Right hindlimb (tissue), 1 donor: ENCODE measurements around the gene NME1.
"Not testable (repeated sequence)": the region's sequence is repeated elsewhere in the genome, so short reads cannot be mapped to it uniquely, and the experiment has no call there.

Source experiments
- DNase-seq: peaks from one replicate; pipeline ENCODE4 v3.0.0-alpha.2; 2018

The NME1 gene

DNA sequence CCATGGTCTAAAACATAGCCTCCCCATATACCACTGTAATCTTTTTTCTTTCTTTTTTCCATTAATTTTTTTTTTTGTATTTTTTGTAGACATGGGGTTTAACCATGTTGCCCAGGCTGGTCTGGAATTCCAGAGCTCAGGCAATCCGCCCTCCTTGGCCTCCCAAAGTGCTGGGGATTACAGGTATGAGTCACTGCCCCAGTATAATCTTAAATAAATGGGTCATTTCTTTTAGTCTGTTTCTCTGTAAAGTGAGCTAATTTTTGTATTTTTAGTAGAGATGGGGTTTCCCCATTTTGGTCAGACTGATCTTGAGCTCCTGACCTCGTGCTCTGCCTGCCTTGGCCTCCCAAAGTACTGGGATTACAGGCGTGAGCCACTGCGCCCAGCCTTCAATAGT lies 5.7 kb upstream of the NME1 start:
- no peak for DNase-seq

DNA sequence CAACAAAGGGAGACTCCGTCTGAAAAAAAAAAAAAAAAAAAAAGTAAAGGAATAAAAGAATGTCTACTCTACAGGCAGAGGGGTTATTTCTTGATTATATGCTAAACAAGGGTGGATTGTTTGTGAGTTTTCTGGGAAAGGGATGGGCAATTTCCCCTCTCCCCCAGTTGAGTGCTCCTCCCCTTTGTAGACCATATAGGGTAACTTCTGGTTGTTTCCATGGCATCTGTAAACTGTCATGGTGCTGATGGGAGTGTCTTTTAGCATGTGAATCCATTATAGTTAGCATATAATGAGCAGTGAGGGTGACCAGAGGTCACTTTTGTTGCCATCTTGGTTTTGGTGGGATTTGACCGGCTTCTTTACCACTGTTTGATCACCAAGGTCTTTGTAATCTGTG lies 4.2 kb upstream of the NME1 start:
- no peak for DNase-seq

DNA sequence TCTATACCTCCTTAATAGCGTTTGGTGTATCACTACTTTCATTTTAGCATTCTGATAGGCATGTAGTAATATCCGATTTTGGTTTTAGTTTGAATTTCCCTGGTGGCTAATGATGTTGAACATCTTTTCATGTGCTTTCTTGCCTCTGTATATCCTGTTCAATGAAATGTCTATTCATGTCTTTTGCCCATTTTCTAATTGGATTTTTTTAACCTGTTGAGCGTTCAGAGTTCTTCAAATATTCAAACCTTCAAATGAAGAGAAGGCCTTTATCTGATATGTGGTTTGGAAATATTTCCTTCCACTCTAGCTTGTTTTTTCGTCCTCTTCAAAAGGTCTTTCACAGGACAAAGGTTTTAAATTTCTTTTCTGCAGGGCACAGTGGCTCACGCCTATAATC lies 2.4 kb upstream of the NME1 start:
- DNase-seq, result no peak

DNA sequence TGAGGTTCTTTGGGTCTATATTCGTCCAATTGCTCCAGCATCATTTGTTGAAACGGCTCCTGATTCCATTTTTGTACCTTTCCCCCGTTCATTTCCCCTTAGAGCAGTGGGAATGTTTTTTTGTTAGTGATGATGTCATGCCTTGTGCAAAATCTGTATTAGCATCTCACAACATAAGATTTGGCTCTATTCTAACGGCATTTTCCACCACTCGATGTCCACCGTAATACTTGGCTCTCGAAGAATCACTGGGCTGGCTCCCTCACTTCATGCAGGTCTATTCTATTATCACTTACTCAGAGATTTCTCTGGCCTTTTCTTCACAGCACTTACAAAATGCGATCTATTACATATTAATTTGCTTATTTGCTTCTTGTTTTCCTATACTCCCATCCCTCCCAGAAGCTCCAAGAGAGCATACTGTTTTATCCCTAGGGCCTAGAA lies 571 bp upstream of the NME1 start:
- DNase-seq, result no peak

DNA sequence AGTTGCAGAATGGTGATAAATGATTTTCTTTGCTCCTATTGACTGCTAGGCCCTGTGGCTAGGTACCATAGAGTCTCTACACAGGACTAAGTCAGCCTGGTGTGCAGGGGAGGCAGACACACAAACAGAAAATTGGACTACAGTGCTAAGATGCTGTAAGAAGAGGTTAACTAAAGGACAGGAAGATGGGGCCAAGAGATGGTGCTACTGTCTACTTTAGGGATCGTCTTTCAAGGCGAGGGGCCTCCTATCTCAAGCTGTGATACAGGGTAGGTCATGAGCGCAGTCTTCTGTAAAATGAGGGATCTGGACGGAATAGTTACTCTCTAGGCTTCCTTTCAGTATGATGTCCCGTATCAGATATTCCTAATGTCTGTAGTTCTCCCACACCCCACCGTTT lies 817 bp downstream of the NME1 start:
- no peak for DNase-seq

DNA sequence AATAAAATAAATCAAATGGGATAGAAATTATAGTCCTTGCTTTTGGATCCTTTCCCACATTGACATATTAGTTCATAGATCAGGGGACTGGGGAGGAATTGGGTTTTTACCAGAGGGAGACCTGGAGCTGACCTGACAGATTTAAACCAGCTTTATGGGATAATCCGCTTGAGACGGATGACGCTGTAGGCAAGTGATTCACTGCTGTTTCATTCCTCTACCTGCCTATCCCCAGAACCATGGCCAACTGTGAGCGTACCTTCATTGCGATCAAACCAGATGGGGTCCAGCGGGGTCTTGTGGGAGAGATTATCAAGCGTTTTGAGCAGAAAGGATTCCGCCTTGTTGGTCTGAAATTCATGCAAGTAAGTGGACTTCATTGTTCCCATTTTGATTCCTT lies 2.1 kb downstream of the NME1 start:
- DNase-seq, result no peak

DNA sequence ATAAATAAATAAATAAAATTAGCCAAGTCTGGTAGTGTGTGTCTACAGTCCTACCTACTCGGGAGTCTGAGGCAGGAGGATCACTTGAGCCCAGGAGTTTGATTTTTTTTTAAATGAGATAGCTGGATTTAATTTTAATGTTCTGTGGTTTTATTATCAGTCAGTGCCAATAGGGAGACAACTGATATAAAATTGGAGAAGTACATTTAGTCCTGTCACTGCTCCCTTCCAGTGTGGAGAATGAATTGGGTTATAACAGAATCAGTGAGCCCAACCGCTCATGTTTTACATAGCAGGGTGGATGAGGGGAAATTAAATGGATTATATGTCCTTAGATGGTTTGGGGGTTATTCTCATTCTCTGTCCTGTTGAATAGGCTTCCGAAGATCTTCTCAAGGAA lies 6.2 kb downstream of the NME1 start:
- no peak for DNase-seq

DNA sequence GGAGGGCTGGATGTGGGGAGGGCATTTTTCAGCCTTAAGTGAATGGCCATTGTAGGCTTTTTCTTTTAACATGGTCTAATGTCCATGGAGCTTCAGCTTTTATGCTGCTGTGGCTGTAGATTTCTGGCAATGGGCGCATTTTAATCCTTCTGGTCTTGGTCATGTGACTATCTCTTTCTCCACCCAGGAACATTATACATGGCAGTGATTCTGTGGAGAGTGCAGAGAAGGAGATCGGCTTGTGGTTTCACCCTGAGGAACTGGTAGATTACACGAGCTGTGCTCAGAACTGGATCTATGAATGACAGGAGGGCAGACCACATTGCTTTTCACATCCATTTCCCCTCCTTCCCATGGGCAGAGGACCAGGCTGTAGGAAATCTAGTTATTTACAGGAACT lies 8.2 kb downstream of the NME1 start:
- DNase-seq, result no peak

DNA sequence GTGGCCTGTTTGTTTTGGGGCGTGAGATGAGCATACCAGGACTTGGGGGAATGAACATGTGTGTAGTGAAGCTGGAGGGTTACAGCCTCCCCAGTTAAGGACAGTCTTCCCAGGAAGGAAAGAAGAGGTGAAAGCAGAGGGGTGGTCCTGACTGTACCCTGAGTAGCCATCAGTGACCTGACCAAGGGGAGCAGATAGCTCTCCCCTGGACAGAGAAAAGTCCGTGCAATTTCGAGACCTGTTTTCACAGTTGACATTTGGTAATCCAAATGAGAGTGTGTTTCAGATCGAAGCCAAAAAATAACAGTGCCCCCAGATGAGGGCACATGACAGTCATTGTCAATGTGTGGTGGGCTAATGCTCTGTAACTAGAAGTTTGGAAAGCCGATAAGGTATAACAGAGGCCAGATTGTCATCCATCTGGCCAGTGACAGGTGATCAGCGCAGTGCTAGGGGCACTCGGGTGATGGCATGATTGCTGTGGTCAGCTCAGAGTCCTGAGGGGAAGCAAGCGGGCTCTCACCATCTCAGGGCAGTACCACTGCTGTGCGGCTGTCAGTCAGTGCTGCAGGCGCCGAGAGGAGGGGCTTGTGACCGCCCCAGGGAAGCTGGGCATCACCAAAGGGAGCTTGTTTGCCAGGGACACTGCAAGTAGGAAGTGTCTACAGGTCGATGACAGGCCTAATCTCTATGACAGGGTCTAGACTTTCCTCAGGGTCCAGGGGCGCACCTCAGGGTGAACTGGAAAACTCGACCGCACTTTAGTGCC lies 11.7 kb downstream of the NME1 start:
- peak; percentile 38 for DNase-seq

DNA sequence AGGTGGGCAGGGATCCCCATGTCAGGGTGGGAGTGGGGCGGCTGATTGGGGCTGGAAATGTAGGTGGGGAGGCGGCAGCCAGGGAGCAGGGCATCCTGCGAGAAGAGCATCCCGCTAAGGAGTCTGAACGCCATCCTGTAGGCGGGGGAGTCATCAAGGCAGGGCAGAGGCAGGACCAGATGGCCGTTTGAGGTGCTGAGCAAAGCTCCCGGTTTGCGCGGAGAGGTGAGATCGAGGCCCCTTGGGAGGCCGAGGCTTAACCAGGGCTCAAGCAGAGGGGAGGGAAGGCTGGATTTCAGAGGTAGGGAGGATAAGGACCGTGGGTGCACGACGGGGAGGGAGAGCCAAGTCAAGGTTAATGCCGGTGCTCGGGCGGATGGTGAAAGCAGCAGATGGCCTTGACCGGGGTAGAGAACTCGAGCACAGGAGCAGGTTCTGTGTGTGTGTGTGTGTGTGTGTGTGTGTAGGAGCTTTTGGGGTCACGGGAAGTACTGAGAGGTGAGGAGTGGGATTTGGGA lies 12.4 kb downstream of the NME1 start:
- no peak for DNase-seq

DNA sequence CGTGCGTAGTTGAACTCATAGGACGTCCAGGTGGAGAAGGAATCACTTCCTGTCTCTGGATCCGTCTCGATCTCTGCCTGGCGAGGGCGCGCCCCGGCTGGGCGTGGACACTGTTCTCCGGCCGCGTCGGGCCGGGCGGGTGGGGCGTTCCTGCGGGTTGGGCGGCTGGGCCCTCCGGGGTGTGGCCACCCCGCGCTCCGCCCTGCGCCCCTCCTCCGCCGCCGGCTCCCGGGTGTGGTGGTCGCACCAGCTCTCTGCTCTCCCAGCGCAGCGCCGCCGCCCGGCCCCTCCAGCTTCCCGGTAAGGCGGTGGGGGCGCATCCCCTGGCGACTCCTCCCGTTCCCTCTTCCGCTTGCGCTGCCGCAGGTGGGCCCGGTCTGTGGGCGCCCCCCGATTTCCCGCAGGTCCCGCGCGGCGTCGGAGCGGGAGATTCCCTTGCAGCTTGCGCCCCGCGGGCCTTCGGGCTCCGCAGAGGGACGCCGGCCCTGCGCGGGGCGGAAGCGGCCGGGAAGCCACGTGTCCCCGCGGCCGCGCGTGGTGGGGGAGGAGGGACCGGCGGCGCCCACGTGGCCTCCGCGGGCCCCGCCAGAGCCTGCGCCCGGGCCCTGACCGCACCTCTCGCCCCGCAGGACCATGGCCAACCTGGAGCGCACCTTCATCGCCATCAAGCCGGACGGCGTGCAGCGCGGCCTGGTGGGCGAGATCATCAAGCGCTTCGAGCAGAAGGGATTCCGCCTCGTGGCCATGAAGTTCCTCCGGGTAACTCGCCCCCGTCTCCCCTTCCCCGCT lies 13.0 kb downstream of the NME1 start, which contains the start of gene NME2:
TSS of gene NME2 (plus strand) at position 214 of the 789 bp plus-strand sequence. CDS start at position 634, 420 bp downstream.
- peak; percentile 95 for DNase-seq

DNA sequence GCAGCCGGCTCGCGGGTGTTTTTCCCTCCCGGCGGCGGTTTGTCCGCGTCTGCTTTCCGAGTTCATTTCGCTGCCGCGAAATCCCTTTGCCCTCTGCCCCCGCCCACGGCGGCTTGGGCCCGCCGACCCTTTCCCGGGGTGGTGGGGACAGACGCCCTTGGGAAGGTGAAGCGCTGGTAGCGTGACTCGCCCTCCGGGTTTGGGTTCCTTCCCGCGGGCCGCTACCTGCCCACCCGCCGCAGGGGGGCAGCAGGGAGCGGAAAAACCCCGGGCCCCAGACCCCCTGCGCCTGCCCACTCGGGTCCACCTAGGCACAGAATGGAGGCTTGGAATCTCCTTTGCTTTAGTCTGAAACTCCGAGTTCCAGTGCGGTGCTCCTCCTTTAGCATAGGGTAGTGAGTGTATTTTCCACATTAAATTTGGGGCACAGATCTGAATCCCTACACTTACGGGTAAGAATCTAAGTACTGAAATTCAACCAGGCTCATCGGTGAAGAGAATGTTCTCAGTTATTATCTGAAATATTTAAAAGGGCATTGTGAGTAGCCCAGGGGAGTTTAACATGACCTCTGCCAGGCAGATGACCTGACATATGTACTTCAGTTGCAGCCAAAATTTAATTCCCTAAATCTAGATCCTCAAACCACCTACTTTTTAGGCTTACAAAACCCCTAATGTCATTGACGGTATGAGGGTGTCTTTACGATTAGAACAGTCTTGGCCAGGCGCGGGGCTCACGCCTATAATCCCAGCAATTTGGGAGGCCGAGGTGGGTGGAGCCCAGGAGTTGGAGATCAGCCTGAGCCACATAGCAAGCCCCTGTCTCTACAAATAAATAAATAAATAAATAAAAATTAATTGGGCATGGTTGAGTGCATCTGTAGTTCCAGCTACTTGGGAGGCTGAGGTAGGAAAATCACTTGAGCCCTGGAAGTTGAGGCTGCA lies 13.9 kb downstream of the NME1 start:
- peak; percentile 71 for DNase-seq

DNA sequence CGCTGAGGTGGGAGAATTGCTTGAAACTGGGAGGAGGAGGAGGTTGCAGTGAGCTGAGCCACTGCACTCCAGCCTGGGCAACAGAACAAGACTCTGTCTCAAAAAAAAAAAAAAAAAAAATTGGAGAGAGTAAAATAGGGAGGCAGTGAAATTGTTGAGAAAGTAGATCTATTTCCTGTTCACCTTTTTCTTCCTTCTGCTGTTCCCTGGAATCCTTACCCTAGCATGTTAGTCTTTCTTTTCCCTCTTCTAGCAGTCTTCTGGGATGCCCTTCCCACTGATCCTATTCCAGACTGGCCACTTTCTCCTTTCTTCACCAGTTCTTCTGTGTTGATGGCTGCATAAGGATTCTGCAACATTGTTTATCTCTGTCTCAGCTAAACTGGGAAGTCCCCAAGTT lies 16.0 kb downstream of the NME1 start:
- DNase-seq, result no peak

DNA sequence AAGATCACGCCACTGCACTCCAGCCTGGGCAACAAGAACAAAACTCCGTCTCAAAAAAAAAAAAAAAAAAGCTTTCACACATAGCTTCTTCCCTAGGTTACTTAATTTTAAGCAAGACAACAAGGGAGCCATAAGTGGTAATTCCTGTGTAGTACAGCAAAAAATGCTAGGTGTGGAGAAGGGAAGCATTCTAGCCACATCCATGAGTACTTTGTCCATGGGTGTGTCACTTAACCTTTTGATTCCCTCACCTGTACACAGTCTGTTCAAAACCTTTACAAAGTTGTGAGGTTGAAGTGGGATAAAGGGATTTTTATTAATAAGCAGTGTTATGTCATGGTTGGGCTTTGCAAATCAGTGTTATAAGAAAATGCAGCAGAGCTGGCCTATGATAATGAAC lies 17.4 kb downstream of the NME1 start:
- DNase-seq, result no peak

DNA sequence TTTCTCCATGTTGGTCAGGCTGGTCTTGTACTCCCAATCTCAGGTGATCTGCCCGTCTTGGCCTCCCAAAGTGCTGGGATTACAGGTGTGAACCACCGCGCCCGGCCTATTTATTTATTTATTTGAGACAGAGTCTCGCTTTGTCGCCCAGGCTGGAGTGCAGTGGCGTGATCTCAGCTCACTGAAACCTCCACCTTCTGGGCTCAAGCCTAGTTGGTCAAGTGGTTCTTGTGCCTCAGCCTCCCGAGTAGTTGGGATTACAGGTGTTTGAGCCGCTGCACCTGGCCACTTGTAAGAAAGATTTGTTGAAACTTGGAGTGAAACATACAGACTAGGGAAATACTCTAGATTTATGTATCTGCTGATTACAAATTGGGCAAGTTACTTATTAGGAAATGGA lies 18.7 kb downstream of the NME1 start:
- not testable (repeated sequence) for DNase-seq

DNA sequence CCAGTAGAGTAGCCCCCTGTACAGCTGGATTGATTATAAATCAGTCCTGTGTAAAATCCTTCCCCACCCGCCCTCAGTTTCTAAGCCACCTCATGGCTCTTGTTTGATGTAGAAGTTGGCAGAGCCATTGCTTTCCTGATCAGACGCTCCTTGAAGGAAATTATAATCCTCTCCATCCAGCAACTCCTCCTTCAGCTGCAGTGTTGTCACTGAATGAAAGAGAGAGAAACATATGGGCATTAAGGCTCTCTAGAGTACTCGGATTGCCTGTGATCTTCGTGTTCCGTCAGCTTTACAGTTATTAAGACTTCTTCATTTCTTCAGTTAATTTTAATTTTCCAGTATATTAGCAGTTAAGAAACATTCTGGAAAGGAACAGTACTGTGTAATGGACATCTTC lies 27.1 kb downstream of the NME1 start:
- no peak for DNase-seq

DNA sequence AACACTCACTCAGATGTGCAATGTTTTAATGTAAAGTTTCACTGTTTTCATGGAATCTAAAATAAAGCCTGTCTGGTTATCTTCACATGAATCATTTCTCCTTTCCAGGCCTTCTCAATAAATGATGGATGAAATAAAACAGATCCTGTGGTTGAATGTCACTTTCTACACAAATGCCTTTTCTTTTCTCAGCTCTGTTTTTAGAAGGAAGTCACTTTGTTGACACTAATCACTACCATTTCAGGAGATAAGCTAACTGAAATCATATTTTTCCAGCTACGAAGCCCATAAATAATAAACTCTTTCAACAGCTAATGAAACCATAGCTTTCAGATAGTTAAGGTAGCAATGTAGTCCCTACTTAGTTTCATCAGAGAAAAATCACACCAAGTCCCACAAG lies 30.8 kb downstream of the NME1 start:
- no peak for DNase-seq

DNA sequence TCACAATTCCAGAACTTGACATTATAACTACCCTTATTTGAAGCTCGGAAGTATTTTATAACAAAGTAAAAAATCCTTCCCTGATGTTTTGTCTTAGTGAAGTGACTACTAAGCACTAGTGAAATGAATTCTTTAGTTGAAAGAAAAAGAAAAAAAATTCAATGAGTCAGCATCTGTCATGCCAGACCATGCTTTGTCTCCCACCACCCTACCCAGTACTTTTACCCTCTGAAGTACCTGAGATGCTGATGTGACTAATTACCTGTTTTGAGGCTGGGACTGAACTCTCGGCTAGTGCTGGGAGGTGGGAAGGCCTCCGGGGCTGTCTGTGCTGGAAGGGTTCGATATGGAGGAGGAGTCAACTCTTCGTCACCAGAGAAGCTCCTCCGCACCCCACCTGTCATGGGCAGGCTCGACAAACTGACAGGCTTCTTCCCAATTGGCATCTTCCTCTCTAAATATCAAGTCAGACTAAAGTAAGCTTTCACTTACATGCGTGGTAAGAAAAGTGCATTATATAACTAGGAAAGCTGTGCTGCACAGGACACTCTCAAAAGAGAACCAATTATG lies 32.5 kb downstream of the NME1 start:
- no peak for DNase-seq

DNA sequence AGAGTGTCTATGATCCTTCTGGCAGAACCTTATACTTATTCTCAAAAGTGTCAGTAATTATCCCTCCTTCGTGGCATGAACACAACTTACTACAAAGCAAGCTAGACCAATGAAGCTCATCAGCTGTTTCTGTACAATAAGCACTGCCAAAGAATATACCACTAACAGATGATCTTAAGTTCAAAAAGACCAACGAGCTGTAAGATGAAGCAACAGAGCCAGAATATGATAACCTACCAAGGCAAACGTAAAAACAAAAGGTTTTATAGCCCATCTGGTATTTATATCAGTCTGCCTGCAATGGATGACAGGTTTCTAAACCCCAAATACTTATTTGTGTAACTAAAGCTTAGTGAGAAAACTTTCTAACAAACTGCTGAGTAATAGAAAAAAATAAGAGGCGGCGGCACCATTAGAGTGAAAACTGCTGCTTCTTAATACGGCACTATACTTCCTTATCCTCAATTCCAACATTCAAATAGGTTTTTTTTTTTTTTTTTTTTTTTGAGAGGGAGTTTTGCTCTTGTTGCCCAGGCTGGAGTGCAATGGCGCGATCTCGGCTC lies 35.0 kb downstream of the NME1 start:
- no peak for DNase-seq

DNA sequence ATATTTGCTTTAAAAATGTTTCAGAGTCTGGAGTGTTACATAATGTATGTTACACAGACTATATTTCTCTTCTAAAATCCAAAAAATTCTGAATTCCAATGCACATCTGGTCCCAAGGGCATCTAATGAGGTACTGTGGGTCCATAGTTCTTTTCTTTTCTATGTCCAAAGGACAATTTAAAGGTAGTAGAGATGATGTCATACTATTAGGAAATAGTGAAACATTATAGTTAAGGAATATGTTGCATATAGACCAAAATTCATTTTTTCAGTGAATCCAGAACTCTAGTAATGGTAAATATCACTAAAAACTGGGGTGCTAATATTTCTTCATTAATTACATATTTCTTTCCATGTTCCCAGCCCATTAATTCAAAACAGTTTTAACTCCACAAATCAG lies 35.8 kb downstream of the NME1 start:
- DNase-seq, result no peak

DNA sequence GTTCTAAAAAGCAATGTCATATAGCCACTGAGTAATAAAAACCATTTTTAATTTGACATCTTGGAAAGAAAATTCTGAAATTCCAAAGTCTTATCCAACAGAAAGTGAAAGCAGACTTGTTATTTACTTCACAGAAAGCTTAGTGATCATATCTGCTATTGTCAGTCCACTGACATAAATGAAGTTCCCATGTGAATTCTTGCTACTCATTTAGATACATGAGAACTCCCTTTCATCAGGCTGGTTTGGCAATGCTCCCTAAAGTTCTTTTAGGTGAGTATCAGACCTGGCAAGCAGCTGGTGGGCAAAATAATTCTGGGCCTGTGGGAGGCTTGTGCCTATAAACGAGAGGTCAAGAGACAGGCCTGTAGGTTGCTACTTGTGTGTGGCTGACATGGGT lies 36.3 kb downstream of the NME1 start:
- DNase-seq, result no peak

DNA sequence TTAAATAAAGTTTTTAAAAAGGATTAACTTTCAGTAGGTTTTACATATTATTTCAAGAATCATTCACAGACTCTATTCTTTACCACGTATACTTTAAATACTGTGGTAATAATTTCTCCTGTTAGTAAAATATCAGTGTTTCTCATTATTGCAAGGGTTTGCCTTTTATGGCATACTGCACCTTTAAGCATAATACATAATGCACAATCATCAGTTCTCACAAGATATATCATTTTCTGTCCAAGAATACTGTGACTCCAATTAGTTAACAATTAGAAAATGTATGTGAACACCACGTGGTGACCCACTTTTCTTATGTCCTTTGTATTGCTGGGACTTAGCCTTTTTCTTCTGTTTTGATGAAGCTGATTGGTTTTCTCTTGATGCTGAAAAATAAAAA lies 38.5 kb downstream of the NME1 start:
- DNase-seq, result no peak
